ENCODE data around the gene TXNDC11. TPM values are rescaled to one million over a fixed set of nuclear protein-coding genes. Genes with fewer than 3 reads are reported as not detected.
A peak's percentile ranks its signal among the peaks of the same experiment; 100 is the strongest.

Gene TXNDC11
- total and polyA plus RNA-seq, 2 experiments from 2014 or later, result 6.8 to 12.0 TPM

- TF ChIP-seq CTCF (conservative IDR thresholded peaks at IDR 0.05; ENCODE audit: low read depth in 2 of 2) (no peak), NANOG (IDR thresholded peaks at IDR 0.05; ENCODE audit: borderline replicate concordance) (no peak), POLR2AphosphoS5 (IDR thresholded peaks at IDR 0.05; ENCODE audit: low read depth) (0 out of 2 replicates have a peak, but pooled peaks have one; percentile 13), REST (IDR thresholded peaks at IDR 0.05; ENCODE audit: unreplicated experiment) (no peak), JUNB (IDR thresholded peaks at IDR 0.05; ENCODE audit: unreplicated experiment) (no peak)
Observed at GRCh38 chr16:11679250-11679649, 63.4 kb downstream of the TXNDC11 start (continued).

GRCh38 chr16:11677959-11678881, 64.4 kb downstream of the TXNDC11 start:
- Histone ChIP-seq H3K36me3 (ENCODE audit: insufficient read depth) (peaks cover 22% of the 10 kb centered on the region; the same call in 1 of the 2 replicates), H3K4me2 (no peak overlapping the region), H3K27me3 (ENCODE audit: insufficient read depth) (no peaks in the 10 kb centered on the region), H3K4me3 (no peak overlapping the region), H4K20me1 (replicated peaks; ENCODE audit: insufficient read depth) (peaks cover 41% of the 10 kb centered on the region), H3K9me2 (ENCODE audit: insufficient read depth) (no peaks in the 10 kb centered on the region), H3F3A (replicated peaks; ENCODE audit: low read depth) (peaks cover 12% of the 10 kb centered on the region), H2AFZ (no peak overlapping the region), H3K79me2 (replicated peaks; ENCODE audit: insufficient read depth) (peaks cover 11% of the 10 kb centered on the region; the same call in 1 of the 2 replicates), H3K4me1 (ENCODE audit: insufficient read depth) (0 out of 2 replicates have a peak, but pooled peaks cover 4% of the 10 kb centered on the region), H3K27ac (ENCODE audit: low read depth) (peak overlapping the region; percentile 66)
- Mint-ChIP-seq H3K9me3 (no peaks in the 10 kb centered on the region; the same call in 2 of the 3 replicates), H3K27me3 (ENCODE audit: insufficient read depth, low read depth, poor library complexity) (peaks cover 12% of the 10 kb centered on the region), H3K4me1 (peaks cover 27% of the 10 kb centered on the region), H3K36me3 (ENCODE audit: low read depth) (peaks cover 35% of the 10 kb centered on the region), H3K27ac (peak overlapping the region; percentile 38; the same call in 1 of the 2 replicates), H3K4me3 (no peak overlapping the region)
- no peak for ATAC-seq
- no peak for DNase-seq (ENCODE audit: low spot score)
- TF ChIP-seq ZNF462 (CRISPR knock-in tag; IDR thresholded peaks at IDR 0.05), result no peak
- TF ChIP-seq CTCF (conservative IDR thresholded peaks at IDR 0.05; ENCODE audit: low read depth in 2 of 2), result no peak
- TF ChIP-seq POLR2AphosphoS5 (IDR thresholded peaks at IDR 0.05; ENCODE audit: low read depth), result no peak
- TF ChIP-seq ETS1 (IDR thresholded peaks at IDR 0.05), result no peak
